ENCODE data around the gene ZDHHC12. TPM values are rescaled to one million over a fixed set of nuclear protein-coding genes. Genes with fewer than 3 reads are reported as not detected.

ZDHHC12 gene
- total RNA-seq, 2 donors from 2014 or later = 66.2 to 123 TPM

GRCh38 chr9:128731691-128732090, 7.8 kb upstream of the ZDHHC12 start:
- 81% methylated on average over 9 of the region's 9 CpGs for WGBS
- no peak for DNase-seq (ENCODE audit: low spot score)
- Histone ChIP-seq H3K36me3 (peaks cover 0 to 2% of the 10 kb centered on the region in 2 donors), H3K9me3 (no peaks in the 10 kb centered on the region), H3K4me1 (replicated peaks) (no peaks in the 10 kb centered on the region), H3K27ac (no peak overlapping the region), H3K27me3 (replicated peaks; ENCODE audit: insufficient read depth) (no peaks in the 10 kb centered on the region), H3K4me3 (no peak overlapping the region)
- no peak for TF ChIP-seq POLR2AphosphoS5 (IDR thresholded peaks at IDR 0.05)
- TF ChIP-seq CTCF (IDR thresholded peaks at IDR 0.05) = no peak
- no peak for TF ChIP-seq POLR2A (IDR thresholded peaks at IDR 0.05)
- intact Hi-C loops (cut with DNase I) = no loop called here

GRCh38 chr9:128731093-128731492, 7.2 kb upstream of the ZDHHC12 start:
- 84% methylated on average over 13 of the region's 13 CpGs for WGBS
- Histone ChIP-seq H3K4me3 (no peak overlapping the region), H3K4me1 (replicated peaks) (no peaks in the 10 kb centered on the region), H3K27me3 (replicated peaks; ENCODE audit: insufficient read depth) (no peaks in the 10 kb centered on the region), H3K9me3 (no peaks in the 10 kb centered on the region), H3K27ac (no peak overlapping the region), H3K36me3 (peaks cover 0 to 2% of the 10 kb centered on the region in 2 donors)
- DNase-seq (ENCODE audit: low spot score) = no peak
- intact Hi-C loops (cut with DNase I) = no loop called here
- no peak for TF ChIP-seq POLR2A (IDR thresholded peaks at IDR 0.05)
- TF ChIP-seq POLR2AphosphoS5 (IDR thresholded peaks at IDR 0.05) = no peak
- TF ChIP-seq CTCF (IDR thresholded peaks at IDR 0.05) = no peak

DNA sequence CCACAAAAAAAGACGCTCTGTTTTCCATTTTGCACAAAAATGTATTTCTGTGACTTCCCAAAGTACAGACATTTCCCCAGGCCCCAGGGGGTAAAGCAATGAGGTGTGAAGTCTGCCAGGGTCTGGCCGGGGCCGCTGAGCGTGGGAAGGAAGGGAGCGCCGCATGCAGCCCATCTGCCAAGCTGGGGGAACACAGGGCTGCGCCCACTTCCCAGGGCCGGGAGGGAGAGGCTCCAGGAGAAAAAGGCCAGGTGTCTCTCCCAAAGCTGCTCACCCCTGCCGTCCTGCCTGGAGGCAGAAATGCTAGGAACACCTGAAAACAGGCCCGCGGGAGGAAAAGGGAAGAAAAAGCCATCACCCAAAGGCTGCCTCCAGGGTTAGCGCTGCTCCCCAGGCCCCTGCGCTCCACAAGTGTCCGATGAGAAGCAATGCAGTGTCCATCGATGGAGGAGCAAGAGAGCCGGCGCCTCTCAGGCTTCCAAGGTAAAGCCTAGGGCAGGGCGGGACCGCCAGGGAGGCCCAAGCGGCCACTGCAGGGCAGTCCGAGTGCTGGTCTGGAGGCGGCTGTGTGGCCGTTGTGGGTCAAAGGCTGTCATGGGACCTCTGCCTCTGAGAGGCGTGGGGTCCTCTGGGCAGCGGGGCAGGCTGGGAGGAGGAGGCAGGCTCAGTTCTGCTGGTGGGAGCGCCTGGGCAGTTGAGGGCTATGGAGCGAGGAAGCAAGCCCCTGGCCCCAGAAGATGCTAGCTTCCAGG, 6.0 kb upstream of the ZDHHC12 start:
- Histone ChIP-seq H3K4me1 (replicated peaks) (no peaks in the 10 kb centered on the region), H3K27me3 (replicated peaks; ENCODE audit: insufficient read depth) (no peaks in the 10 kb centered on the region), H3K27ac (no peak overlapping the region), H3K36me3 (peaks cover 0 to 2% of the 10 kb centered on the region in 2 donors), H3K4me3 (no peak overlapping the region), H3K9me3 (no peaks in the 10 kb centered on the region)
- TF ChIP-seq POLR2A (IDR thresholded peaks at IDR 0.05) = no peak
- no peak for TF ChIP-seq CTCF (IDR thresholded peaks at IDR 0.05)
- TF ChIP-seq POLR2AphosphoS5 (IDR thresholded peaks at IDR 0.05) = no peak
- intact Hi-C loops (cut with DNase I) = no loop called here
- no peak for DNase-seq (ENCODE audit: low spot score)
- 89% methylated on average over 27 of the region's 27 CpGs for WGBS

DNA sequence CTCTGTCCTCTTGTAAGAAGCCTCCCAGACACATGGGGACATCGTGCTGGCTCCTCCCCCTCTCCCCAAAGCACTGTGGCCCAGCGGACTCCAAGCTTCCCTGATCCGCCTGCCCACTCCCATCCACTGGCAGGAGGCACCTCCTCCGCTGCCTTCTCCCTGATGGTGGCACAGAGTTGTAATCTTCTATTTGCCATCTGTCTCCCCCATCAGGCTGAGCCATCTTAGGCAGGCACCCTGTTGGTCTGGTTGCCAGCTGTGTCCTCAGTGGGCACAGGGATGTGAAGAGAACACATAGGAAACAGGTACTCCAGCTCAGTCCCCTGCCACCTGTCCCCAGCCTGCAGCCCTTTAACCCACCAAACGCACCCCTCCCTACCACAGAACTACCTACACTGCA, 5.4 kb upstream of the ZDHHC12 start:
- Histone ChIP-seq H3K9me3 (no peaks in the 10 kb centered on the region), H3K36me3 (no peaks in the 10 kb centered on the region), H3K27ac (no peak overlapping the region), H3K4me3 (no peak overlapping the region), H3K4me1 (replicated peaks) (no peaks in the 10 kb centered on the region), H3K27me3 (replicated peaks; ENCODE audit: insufficient read depth) (no peaks in the 10 kb centered on the region)
- DNase-seq (ENCODE audit: low spot score) = no peak
- 72% methylated on average over 5 of the region's 5 CpGs for WGBS
- intact Hi-C loops (cut with DNase I) = no loop called here
- TF ChIP-seq POLR2A (IDR thresholded peaks at IDR 0.05) = no peak

- no peak for TF ChIP-seq POLR2AphosphoS5 (IDR thresholded peaks at IDR 0.05)
- TF ChIP-seq CTCF (IDR thresholded peaks at IDR 0.05) = no peak
- no peak for TF ChIP-seq POLR2A (IDR thresholded peaks at IDR 0.05)
- Histone ChIP-seq H3K4me1 (replicated peaks) (no peaks in the 10 kb centered on the region), H3K27me3 (replicated peaks; ENCODE audit: insufficient read depth) (no peaks in the 10 kb centered on the region), H3K27ac (no peak overlapping the region), H3K9me3 (no peaks in the 10 kb centered on the region), H3K36me3 (no peaks in the 10 kb centered on the region), H3K4me3 (no peak overlapping the region)
- no peak for DNase-seq (ENCODE audit: low spot score)
- intact Hi-C loops (cut with DNase I) = no loop called here
- WGBS = 45% methylated on average over 7 of the region's 7 CpGs
Observed at GRCh38 chr9:128728298-128728697, 4.4 kb upstream of the ZDHHC12 start.

Data from prostate gland (tissue), 2 donors.